Measurements from ENCODE around the gene SDK2. TPM values are rescaled to one million over a fixed set of nuclear protein-coding genes. Genes with fewer than 3 reads are reported as not detected.

The SDK2 gene
- total RNA-seq, 1 donor = under 0.01 TPM

- no peak for TF ChIP-seq CTCF (IDR thresholded peaks at IDR 0.05; ENCODE audit: insufficient read depth, low read depth, low read length)
- no peak overlapping the region for H3K4me3 ChIP-seq (ENCODE audit: low read depth, low read length)
- no peak for DNase-seq (ENCODE audit: low read depth)
Measured at GRCh38 chr17:73622381-73622780, 21.9 kb downstream of the SDK2 start.

- no peak overlapping the region for H3K4me3 ChIP-seq (ENCODE audit: low read depth, low read length)
- no peak for TF ChIP-seq CTCF (IDR thresholded peaks at IDR 0.05; ENCODE audit: insufficient read depth, low read depth, low read length)
- DNase-seq (ENCODE audit: low read depth) = no peak
Measured at GRCh38 chr17:73621685-73622084, 22.6 kb downstream of the SDK2 start.

GRCh38 chr17:73620414-73620813 is 23.8 kb downstream of the SDK2 start:
- no peak for DNase-seq (ENCODE audit: low read depth)
- TF ChIP-seq CTCF (IDR thresholded peaks at IDR 0.05; ENCODE audit: insufficient read depth, low read depth, low read length) = no peak
- H3K4me3 ChIP-seq (ENCODE audit: low read depth, low read length) = no peak overlapping the region

- no peak overlapping the region for H3K4me3 ChIP-seq (ENCODE audit: low read depth, low read length)
- DNase-seq (ENCODE audit: low read depth) = no peak
- TF ChIP-seq CTCF (IDR thresholded peaks at IDR 0.05; ENCODE audit: insufficient read depth, low read depth, low read length) = no peak
Measured at GRCh38 chr17:73617501-73617900, 26.7 kb downstream of the SDK2 start.

GRCh38 chr17:73616873-73617404 is 27.3 kb downstream of the SDK2 start:
- no peak for DNase-seq (ENCODE audit: low read depth)
- no peak overlapping the region for H3K4me3 ChIP-seq (ENCODE audit: low read depth, low read length)
- no peak for TF ChIP-seq CTCF (IDR thresholded peaks at IDR 0.05; ENCODE audit: insufficient read depth, low read depth, low read length)

GRCh38 chr17:73616120-73616872 is 27.9 kb downstream of the SDK2 start:
- H3K4me3 ChIP-seq (ENCODE audit: low read depth, low read length) = no peak overlapping the region
- no peak for DNase-seq (ENCODE audit: low read depth)
- no peak for TF ChIP-seq CTCF (IDR thresholded peaks at IDR 0.05; ENCODE audit: insufficient read depth, low read depth, low read length)
